CD4-positive, alpha-beta memory T cell (primary cell): Measurements from ENCODE around the gene SPN. TPM values are rescaled to one million over a fixed set of nuclear protein-coding genes. Genes with fewer than 3 reads are reported as not detected.
"Not testable (repeated sequence)": the region's sequence is repeated elsewhere in the genome, so short reads cannot be mapped to it uniquely, and the experiment has no call there.

ENCODE experiments used
- CTCF ChIA-PET: fragments of 350-600 bp; sonication (Branson Sonifier 250); formaldehyde crosslinking; loops from one replicate; lab custom pipeline; 2021; ENCODE audit warnings: inconsistent platforms; ENCODE audit not compliant: partially characterized antibody; lab: Charles Lee
- POLR2A ChIA-PET: fragments of 350-600 bp; sonication (Branson Sonifier 250); formaldehyde crosslinking; loops from one replicate; lab custom pipeline; 2021; ENCODE audit not compliant: partially characterized antibody; lab: Charles Lee
- DNase-seq, 5 donors: peaks; one replicate each; pipeline versions ENCODE4 v3.0.0 to v3.0.0-alpha.2; 2020 to 2022; ENCODE audit warnings: mixed read lengths in 1 of 5
- H3K27ac ChIP-seq: one replicate; pipeline ENCODE4 v1.7.0; 2013; ENCODE audit warnings: low read depth, low read length
- H3K27me3 ChIP-seq: 2 replicates; pipeline ENCODE4 v1.7.0; 2013; ENCODE audit warnings: mild to moderate bottlenecking, low read length, moderate library complexity; ENCODE audit not compliant: insufficient read depth
- H3K36me3 ChIP-seq: 2 replicates; pipeline ENCODE4 v1.7.0; 2013; ENCODE audit warnings: mild to moderate bottlenecking, low read length, moderate library complexity; ENCODE audit not compliant: insufficient read depth
- H3K4me1 ChIP-seq: 2 replicates; pipeline ENCODE4 v1.7.0; 2013; ENCODE audit warnings: mild to moderate bottlenecking, low read length, moderate library complexity; ENCODE audit not compliant: insufficient read depth
- H3K4me3 ChIP-seq, 2 donors: one replicate each; pipeline ENCODE4 v1.7.0; 2013; ENCODE audit warnings: low read length in 2 of 2, mild to moderate bottlenecking in 1 of 2
- H3K9me3 ChIP-seq, 2 donors: one replicate each; pipeline ENCODE4 v1.7.0; 2013; ENCODE audit warnings: low read length in 2 of 2, control low read depth in 1 of 2; ENCODE audit not compliant: control insufficient read depth in 1 of 2
- H3K27ac Mint-ChIP-seq, 7 donors: one replicate each; pipeline ENCODE4 v1.8.0; 2020 to 2021; ENCODE audit warnings: mixed read lengths in 7 of 7, mild to moderate bottlenecking in 6 of 7, inconsistent platforms in 3 of 7, moderate library complexity in 3 of 7
- H3K27me3 Mint-ChIP-seq, 2 donors: one replicate each; pipeline ENCODE4 v1.8.0; 2020 to 2021; ENCODE audit warnings: mixed read lengths in 2 of 2
- H3K36me3 Mint-ChIP-seq, 2 donors: one replicate each; pipeline ENCODE4 v1.8.0; 2020 to 2021; ENCODE audit warnings: mixed read lengths in 2 of 2, inconsistent platforms in 1 of 2, mild to moderate bottlenecking in 1 of 2
- H3K4me1 Mint-ChIP-seq, 4 donors: one replicate each; pipeline ENCODE4 v1.8.0; 2020 to 2021; ENCODE audit warnings: mixed read lengths in 4 of 4, mild to moderate bottlenecking in 1 of 4
- H3K4me3 Mint-ChIP-seq, 8 donors: one replicate each; pipeline ENCODE4 v1.8.0; 2020 to 2021; ENCODE audit warnings: mixed read lengths in 8 of 8, mild to moderate bottlenecking in 7 of 8, moderate library complexity in 6 of 8, inconsistent platforms in 3 of 8
- H3K9me3 Mint-ChIP-seq, 8 donors: one replicate each; pipeline ENCODE4 v1.8.0; 2020 to 2021; ENCODE audit warnings: mixed read lengths in 8 of 8, mild to moderate bottlenecking in 5 of 8, inconsistent platforms in 3 of 8, moderate library complexity in 1 of 8
- intact Hi-C: fragments of 100-400 bp; cut with micrococcal nuclease; formaldehyde crosslinking; loops from one replicate; pipeline ENCODE4 v1.15.1; 2023
- polyA plus RNA-seq, 2 donors: library from polyadenylated mRNA; unstranded; fragments of 300-500 nt; fragmentation: Illumina TruSeq; gene quantifications; one replicate each; pipeline ENCODE4 v1.2.3, GENCODE V29; 2021
- total RNA-seq, 2 experiments: library from RNA; stranded (reverse); gene quantifications; one replicate each; pipeline ENCODE4 v1.2.3, GENCODE V29; 2021

SPN gene
- total and polyA plus RNA-seq, 4 experiments from 2014 or later = 86.3 to 208 (median 171) TPM

- Mint-ChIP-seq H3K4me3 (no peak overlapping the region), H3K9me3 (no peaks in the 10 kb centered on the region), H3K27ac (no peak overlapping the region)
Observed at GRCh38 chr16:29686740-29687332, 23.8 kb downstream of the SPN start.

GRCh38 chr16:29687755-29688154 is 24.7 kb downstream of the SPN start:
- H3K4me3 Mint-ChIP-seq = no peak overlapping the region
- no peaks in the 10 kb centered on the region for H3K36me3 ChIP-seq
- CTCF ChIA-PET = interaction anchor here (1.0 kb wide), 2 partner anchors 13 to 34 kb away, joined by 3 read pairs; no protein-coding TSS in a partner anchor

More at GRCh38 chr16:29686740-29687332, 23.8 kb downstream of the SPN start:
- ChIA-PET CTCF (interaction anchor here (1.0 kb wide), 1 partner anchor 33 kb away, joined by 3 read pairs; no protein-coding TSS in a partner anchor), POLR2A (no interaction called here)
- no peaks in the 10 kb centered on the region for H3K27me3 Mint-ChIP-seq
- intact Hi-C loops = no loop called here
- peaks cover 6 to 10% (median 7%) of the 10 kb centered on the region in 4 donors for H3K4me1 Mint-ChIP-seq
- H3K36me3 Mint-ChIP-seq = no peaks in the 10 kb centered on the region
- Histone ChIP-seq H3K9me3 (no peaks in the 10 kb centered on the region), H3K36me3 (no peaks in the 10 kb centered on the region), H3K4me1 (peaks cover 4% of the 10 kb centered on the region), H3K27me3 (no peaks in the 10 kb centered on the region), H3K27ac (no peak overlapping the region), H3K4me3 (no peak overlapping the region)
- no peak for DNase-seq

GRCh38 chr16:29688172-29688571 is 25.1 kb downstream of the SPN start:
- H3K4me3 ChIP-seq = no peak overlapping the region
- peaks cover 5% of the 10 kb centered on the region for H3K4me1 ChIP-seq
- no peaks in the 10 kb centered on the region for H3K36me3 ChIP-seq
- H3K27me3 Mint-ChIP-seq = no peaks in the 10 kb centered on the region
- POLR2A ChIA-PET = interaction anchor here (1.6 kb wide), 1 partner anchor 12 kb away, joined by 5 read pairs; no protein-coding TSS in a partner anchor
- no peaks in the 10 kb centered on the region for H3K9me3 ChIP-seq
- no peaks in the 10 kb centered on the region for H3K36me3 Mint-ChIP-seq
- no peak overlapping the region for H3K27ac Mint-ChIP-seq
- DNase-seq = no peak
- H3K27ac ChIP-seq = no peak overlapping the region
- H3K4me1 Mint-ChIP-seq = peaks cover 7 to 11% (median 8%) of the 10 kb centered on the region in 4 donors
- no peaks in the 10 kb centered on the region for H3K27me3 ChIP-seq
- intact Hi-C loops = no loop called here
- no peaks in the 10 kb centered on the region for H3K9me3 Mint-ChIP-seq
- CTCF ChIA-PET = interaction anchor here (0.9 to 1.0 kb wide), 2 partner anchors 12 to 161 kb away, joined by 3 to 8 read pairs; no protein-coding TSS in a partner anchor
- H3K4me3 Mint-ChIP-seq = no peak overlapping the region

More at GRCh38 chr16:29687755-29688154, 24.7 kb downstream of the SPN start:
- H3K4me1 ChIP-seq = peaks cover 5% of the 10 kb centered on the region
- H3K27ac ChIP-seq = no peak overlapping the region
- no peak overlapping the region for H3K4me3 ChIP-seq
- no peak for DNase-seq
- Mint-ChIP-seq H3K4me1 (peaks cover 7 to 11% (median 8%) of the 10 kb centered on the region in 4 donors), H3K27me3 (no peaks in the 10 kb centered on the region), H3K9me3 (no peaks in the 10 kb centered on the region), H3K36me3 (no peaks in the 10 kb centered on the region), H3K27ac (peak overlapping the region in 1 of 7 donors; percentile 48)
- no peaks in the 10 kb centered on the region for H3K27me3 ChIP-seq
- POLR2A ChIA-PET = no interaction called here
- no peaks in the 10 kb centered on the region for H3K9me3 ChIP-seq
- intact Hi-C loops = no loop called here

GRCh38 chr16:29689490-29690351 is 26.7 kb downstream of the SPN start:
- peak overlapping the region in 1 of 7 donors; percentile 6 for H3K27ac Mint-ChIP-seq
- H3K27me3 Mint-ChIP-seq, H3K36me3 ChIP-seq, H3K4me3 ChIP-seq, H3K36me3 Mint-ChIP-seq, DNase-seq, H3K9me3 ChIP-seq, H3K27me3 ChIP-seq, H3K27ac ChIP-seq, H3K4me3 Mint-ChIP-seq, H3K4me1 ChIP-seq, H3K9me3 Mint-ChIP-seq: not testable (repeated sequence)
- ChIA-PET POLR2A (interaction anchor here (0.6 to 1.6 kb wide), 4 partner anchors 11 to 173 kb away, joined by 3 to 5 read pairs (median 3); partner anchors contain the start of genes CDIPT, PAGR1 and QPRT), CTCF (interaction anchor here (1.0 to 2.7 kb wide), 4 partner anchors 11 to 329 kb away, joined by 3 to 16 read pairs (median 4); no protein-coding TSS in a partner anchor)
- peaks cover 7 to 11% (median 8%) of the 10 kb centered on the region in 4 donors for H3K4me1 Mint-ChIP-seq
- intact Hi-C loops = loop anchor here (5.0 kb wide), 1 partner anchor 47 kb away; no protein-coding TSS in a partner anchor

- H3K27ac ChIP-seq, H3K27me3 ChIP-seq, H3K27me3 Mint-ChIP-seq, H3K4me3 Mint-ChIP-seq, H3K36me3 Mint-ChIP-seq, H3K9me3 Mint-ChIP-seq, H3K4me3 ChIP-seq, H3K9me3 ChIP-seq, H3K4me1 Mint-ChIP-seq, POLR2A ChIA-PET, H3K36me3 ChIP-seq, DNase-seq, H3K27ac Mint-ChIP-seq, H3K4me1 ChIP-seq: not testable (repeated sequence)
- CTCF ChIA-PET = interaction anchor here (1.0 to 2.7 kb wide), 10 partner anchors 8 to 363 kb away, joined by 3 to 25 read pairs (median 6); partner anchors contain the start of genes C16orf92 and QPRT
- intact Hi-C loops = loop anchor here (1.0 to 5.0 kb wide), 4 partner anchors 50 to 329 kb away; no protein-coding TSS in a partner anchor
Observed at GRCh38 chr16:29692606-29693005, 29.6 kb downstream of the SPN start.

GRCh38 chr16:29694384-29695195 is 31.5 kb downstream of the SPN start:
- no peak overlapping the region for H3K27ac Mint-ChIP-seq
- H3K4me1 ChIP-seq = peaks cover 5% of the 10 kb centered on the region
- no peaks in the 10 kb centered on the region for H3K36me3 ChIP-seq
- intact Hi-C loops = loop anchor here (5.0 kb wide), 1 partner anchor 52 kb away; no protein-coding TSS in a partner anchor
- no peaks in the 10 kb centered on the region for H3K9me3 ChIP-seq
- H3K27me3 Mint-ChIP-seq = no peaks in the 10 kb centered on the region
- peaks cover 4 to 10% (median 6%) of the 10 kb centered on the region in 4 donors for H3K4me1 Mint-ChIP-seq
- H3K4me3 ChIP-seq = no peak overlapping the region
- DNase-seq = no peak
- H3K4me3 Mint-ChIP-seq = no peak overlapping the region
- H3K36me3 Mint-ChIP-seq = no peaks in the 10 kb centered on the region
- H3K9me3 Mint-ChIP-seq = no peaks in the 10 kb centered on the region
- H3K27me3 ChIP-seq = no peaks in the 10 kb centered on the region
- ChIA-PET CTCF (interaction anchor here (0.7 to 9.2 kb wide), 5 partner anchors 25 to 324 kb away, joined by 3 to 172 read pairs (median 3); no protein-coding TSS in a partner anchor), POLR2A (interaction anchor here (0.6 kb wide), 1 partner anchor 8 kb away, joined by 3 read pairs; no protein-coding TSS in a partner anchor)
- H3K27ac ChIP-seq = no peak overlapping the region
